ENCODE data around the gene PERP. TPM values are rescaled to one million over a fixed set of nuclear protein-coding genes. Genes with fewer than 3 reads are reported as not detected.
"Not testable (repeated sequence)": the region's sequence is repeated elsewhere in the genome, so short reads cannot be mapped to it uniquely, and the experiment has no call there.

Gene PERP
- total and polyA plus RNA-seq, 2 donors from 2014 or later = 24.8 to 48.1 TPM

GRCh38 chr6:138124096-138124495, 16.9 kb upstream of the PERP start:
- Histone ChIP-seq H3K4me1 (ENCODE audit: control insufficient read depth in 2 of 3, insufficient read depth in 2 of 3, low read depth in 1 of 3, low read length in 3 of 3) (no peaks in the 10 kb centered on the region), H3K27ac (ENCODE audit: low read depth in 2 of 2, low read length in 2 of 2) (no peak overlapping the region), H3K4me3 (ENCODE audit: low read length in 3 of 3) (no peak overlapping the region), H3K9me3 (ENCODE audit: control insufficient read depth in 2 of 3, insufficient read depth in 1 of 3, low read length in 3 of 3) (no peaks in the 10 kb centered on the region), H3K36me3 (ENCODE audit: control insufficient read depth in 2 of 3, insufficient read depth in 3 of 3, low read length in 3 of 3) (no peaks in the 10 kb centered on the region), H3K27me3 (ENCODE audit: control insufficient read depth, insufficient read depth, low read length) (no peaks in the 10 kb centered on the region), H3K9ac (ENCODE audit: low read length in 3 of 3) (no peak overlapping the region)
- no peak for FAIRE-seq
- intact Hi-C loops (cut with DNase I) = no loop called here
- DNase-seq = no peak
- no peak for TF ChIP-seq CTCF (IDR thresholded peaks at IDR 0.05; ENCODE audit: borderline replicate concordance, extremely low read depth, insufficient read depth)

- Histone ChIP-seq H3K4me3 (ENCODE audit: low read length in 3 of 3) (no peak overlapping the region), H3K36me3 (ENCODE audit: control insufficient read depth in 2 of 3, insufficient read depth in 3 of 3, low read length in 3 of 3) (no peaks in the 10 kb centered on the region), H3K27me3 (ENCODE audit: control insufficient read depth, insufficient read depth, low read length) (no peaks in the 10 kb centered on the region), H3K9me3 (ENCODE audit: control insufficient read depth in 2 of 3, insufficient read depth in 1 of 3, low read length in 3 of 3) (no peaks in the 10 kb centered on the region), H3K4me1 (ENCODE audit: control insufficient read depth in 2 of 3, insufficient read depth in 2 of 3, low read depth in 1 of 3, low read length in 3 of 3) (no peaks in the 10 kb centered on the region), H3K9ac (ENCODE audit: low read length in 3 of 3) (no peak overlapping the region), H3K27ac (ENCODE audit: low read depth in 2 of 2, low read length in 2 of 2) (no peak overlapping the region)
- no peak for TF ChIP-seq CTCF (IDR thresholded peaks at IDR 0.05; ENCODE audit: borderline replicate concordance, extremely low read depth, insufficient read depth)
- DNase-seq (no peak), FAIRE-seq (no peak)
- intact Hi-C loops (cut with DNase I) = loop anchor here (10.0 kb wide), 1 partner anchor 115 kb away; no protein-coding TSS in a partner anchor
Measured at GRCh38 chr6:138119976-138120375, 12.8 kb upstream of the PERP start.

- not testable (repeated sequence) for H3K4me1 ChIP-seq (ENCODE audit: control insufficient read depth in 2 of 3, insufficient read depth in 2 of 3, low read depth in 1 of 3, low read length in 3 of 3)
Measured at GRCh38 chr6:138119229-138119628, 12.0 kb upstream of the PERP start.

GRCh38 chr6:138117376-138117914, 10.2 kb upstream of the PERP start:
- intact Hi-C loops (cut with DNase I) = loop anchor here (10.0 kb wide), 1 partner anchor 113 kb away; no protein-coding TSS in a partner anchor

More at GRCh38 chr6:138119229-138119628, 12.0 kb upstream of the PERP start:
- not testable (repeated sequence) for H3K9ac ChIP-seq (ENCODE audit: low read length in 3 of 3); H3K36me3 ChIP-seq (ENCODE audit: control insufficient read depth in 2 of 3, insufficient read depth in 3 of 3, low read length in 3 of 3); H3K27me3 ChIP-seq (ENCODE audit: control insufficient read depth, insufficient read depth, low read length); FAIRE-seq; DNase-seq; H3K4me3 ChIP-seq (ENCODE audit: low read length in 3 of 3); H3K9me3 ChIP-seq (ENCODE audit: control insufficient read depth in 2 of 3, insufficient read depth in 1 of 3, low read length in 3 of 3); H3K27ac ChIP-seq (ENCODE audit: low read depth in 2 of 2, low read length in 2 of 2)
- intact Hi-C loops (cut with DNase I) = loop anchor here (10.0 kb wide), 1 partner anchor 114 kb away; no protein-coding TSS in a partner anchor

More at GRCh38 chr6:138117376-138117914, 10.2 kb upstream of the PERP start:
- FAIRE-seq (no peak), DNase-seq (no peak)
- Histone ChIP-seq H3K4me3 (ENCODE audit: low read length in 3 of 3) (no peak overlapping the region), H3K4me1 (ENCODE audit: control insufficient read depth in 2 of 3, insufficient read depth in 2 of 3, low read depth in 1 of 3, low read length in 3 of 3) (no peaks in the 10 kb centered on the region), H3K27me3 (ENCODE audit: control insufficient read depth, insufficient read depth, low read length) (no peaks in the 10 kb centered on the region), H3K27ac (ENCODE audit: low read depth in 2 of 2, low read length in 2 of 2) (no peak overlapping the region), H3K9me3 (ENCODE audit: control insufficient read depth in 2 of 3, insufficient read depth in 1 of 3, low read length in 3 of 3) (no peaks in the 10 kb centered on the region), H3K9ac (ENCODE audit: low read length in 3 of 3) (no peak overlapping the region), H3K36me3 (ENCODE audit: control insufficient read depth in 2 of 3, insufficient read depth in 3 of 3, low read length in 3 of 3) (no peaks in the 10 kb centered on the region)
- no peak for TF ChIP-seq CTCF (IDR thresholded peaks at IDR 0.05; ENCODE audit: borderline replicate concordance, extremely low read depth, insufficient read depth)
